ENCODE data around the gene BCR. TPM values are rescaled to one million over a fixed set of nuclear protein-coding genes. Genes with fewer than 3 reads are reported as not detected.

BCR gene
- total RNA-seq, 1 experiment from 2014 or later, result 77.0 TPM

GRCh38 chr22:23250056-23250784 is 69.9 kb downstream of the BCR start:
- Mint-ChIP-seq H3K9me3 (no peaks in the 10 kb centered on the region), H3K27ac (peak overlapping the region; percentile 60 to 70 (median 65); a peak in 4 of 7 replicates), H3K4me1 (peaks cover 76 to 83% of the 10 kb centered on the region in 2 experiments), H3K27me3 (ENCODE audit: low read depth) (no peaks in the 10 kb centered on the region), H3K36me3 (ENCODE audit: insufficient read depth in 1 of 3, low read depth in 3 of 3) (peaks cover 18 to 24% (median 18%) of the 10 kb centered on the region in 3 experiments), H3K4me3 (no peak overlapping the region)
- Histone ChIP-seq H2BK120ac (ENCODE audit: low read depth, low read length, poor library complexity, severe bottlenecking) (no peak overlapping the region), H3K27ac (ENCODE audit: insufficient read length, low read depth, low read length) (no peak overlapping the region), H2BK15ac (ENCODE audit: low read depth, low read length) (no peak overlapping the region), H4K91ac (ENCODE audit: insufficient read length, low read depth, low read length) (no peak overlapping the region), H3K4me1 (ENCODE audit: insufficient read depth, low read length) (peaks cover 15% of the 10 kb centered on the region; the same call in 1 of the 2 replicates), H2BK20ac (ENCODE audit: low read depth, low read length, poor library complexity, severe bottlenecking) (no peak overlapping the region), H3K18ac (ENCODE audit: insufficient read length, low read depth, low read length) (no peak overlapping the region), H4K20me1 (ENCODE audit: control insufficient read depth, insufficient read depth, insufficient read length) (no peaks in the 10 kb centered on the region), H3K56ac (ENCODE audit: insufficient read length, low read depth, low read length) (no peak overlapping the region), H3K9me3 (ENCODE audit: control insufficient read depth, low read depth, low read length) (no peaks in the 10 kb centered on the region), H3K14ac (ENCODE audit: insufficient read depth, low read length) (no peak overlapping the region; the same call in 1 of the 2 replicates), H3T11ph (ENCODE audit: low read length) (no peak overlapping the region), H4K8ac (replicated peaks; ENCODE audit: insufficient read length, low read depth, low read length) (no peak overlapping the region), H3K23me2 (ENCODE audit: insufficient read length, low read depth, low read length, poor library complexity, severe bottlenecking) (no peaks in the 10 kb centered on the region), H3K4ac (ENCODE audit: low read depth, low read length) (no peak overlapping the region), H4K5ac (ENCODE audit: insufficient read length, low read depth, low read length) (no peak overlapping the region), H3K4me2 (ENCODE audit: insufficient read depth, insufficient read length, low read length) (no peak overlapping the region), H3K23ac (ENCODE audit: insufficient read length, low read depth, low read length) (no peak overlapping the region), H2AFZ (ENCODE audit: low read length) (no peak overlapping the region), H2AK5ac (ENCODE audit: insufficient read length, low read length) (no peak overlapping the region), H3K27me3 (ENCODE audit: insufficient read depth, low read length) (no peaks in the 10 kb centered on the region), H2BK5ac (ENCODE audit: insufficient read length, low read length) (no peak overlapping the region), H3K9ac (ENCODE audit: extremely low read depth, insufficient read length, low read length) (no peak overlapping the region), H3K79me1 (ENCODE audit: insufficient read depth, low read depth, low read length, poor library complexity, severe bottlenecking) (peaks cover 14% of the 10 kb centered on the region), H3K79me2 (ENCODE audit: insufficient read depth, low read length) (peaks cover 22% of the 10 kb centered on the region; the same call in 1 of the 2 replicates), H2BK12ac (ENCODE audit: insufficient read length, low read depth, low read length) (no peak overlapping the region)
- no peak for DNase-seq
- TF ChIP-seq CTCF (conservative IDR thresholded peaks at IDR 0.05), result no peak
- WGBS (ENCODE audit: extremely low coverage, insufficient read length, low lambda C conversion rate), result no CpG with 5 or more reads among the region's 16 CpGs
